Trophoblast cell (in vitro differentiated cells and primary cell): ENCODE data around the gene GOSR2.

ENCODE experiments used
- DNase-seq, 2 donors: peaks; one replicate each; pipeline ENCODE4 v3.0.0-alpha.2; 2016
- H2AFZ ChIP-seq: 2 replicates; pipeline ENCODE4 v1.6.1; 2013; ENCODE audit warnings: low read length, moderate library complexity, mild to moderate bottlenecking; ENCODE audit not compliant: insufficient read depth, poor library complexity
- H2AK5ac ChIP-seq: 2 replicates; pipeline ENCODE4 v1.6.1; 2013; ENCODE audit warnings: mild to moderate bottlenecking, low read length
- H2BK120ac ChIP-seq: 2 replicates; pipeline ENCODE4 v1.6.1; 2013; ENCODE audit warnings: low read length, mild to moderate bottlenecking, moderate library complexity; ENCODE audit not compliant: insufficient read depth, poor library complexity
- H2BK12ac ChIP-seq: 2 replicates; pipeline ENCODE4 v1.6.1; 2013; ENCODE audit warnings: mild to moderate bottlenecking, low read length, moderate library complexity
- H2BK5ac ChIP-seq: 2 replicates; pipeline ENCODE4 v1.6.1; 2013; ENCODE audit warnings: low read length, low read depth, moderate library complexity, mild to moderate bottlenecking; ENCODE audit not compliant: poor library complexity
- H3K14ac ChIP-seq: 2 replicates; pipeline ENCODE4 v1.6.1; 2013; ENCODE audit warnings: mild to moderate bottlenecking, low read length
- H3K18ac ChIP-seq: 2 replicates; pipeline ENCODE4 v1.6.1; 2013; ENCODE audit warnings: mild to moderate bottlenecking, low read length
- H3K23ac ChIP-seq: 2 replicates; pipeline ENCODE4 v1.6.1; 2013; ENCODE audit warnings: low read length
- H3K27ac ChIP-seq: 2 replicates; pipeline ENCODE4 v1.5.1; 2013; ENCODE audit warnings: low read depth, mild to moderate bottlenecking, inconsistent platforms, low read length, moderate library complexity
- H3K27me3 ChIP-seq: 2 replicates; pipeline ENCODE4 v1.6.1; 2013; ENCODE audit warnings: inconsistent platforms, mild to moderate bottlenecking, low read length, moderate library complexity; ENCODE audit not compliant: insufficient read depth
- H3K36me3 ChIP-seq, 2 experiments: 1 replicate in 1 of 2; 2 replicates in 1 of 2; pipeline ENCODE4 v1.6.1; 2013; ENCODE audit warnings: low read length in 2 of 2, mild to moderate bottlenecking in 2 of 2, moderate library complexity in 1 of 2; ENCODE audit not compliant: insufficient read depth in 2 of 2, control insufficient read depth in 1 of 2
- H3K4ac ChIP-seq: 2 replicates; pipeline ENCODE4 v1.6.1; 2013; ENCODE audit warnings: low read depth, mild to moderate bottlenecking, low read length, moderate library complexity
- H3K4me1 ChIP-seq, 2 experiments: 1 replicate in 1 of 2; 2 replicates in 1 of 2; pipeline ENCODE4 v1.6.1; 2013; ENCODE audit warnings: low read length in 2 of 2, mild to moderate bottlenecking in 2 of 2, moderate library complexity in 1 of 2; ENCODE audit not compliant: insufficient read depth in 2 of 2, control insufficient read depth in 1 of 2
- H3K4me2 ChIP-seq: 2 replicates; pipeline ENCODE4 v1.6.1; 2013; ENCODE audit warnings: inconsistent platforms, mild to moderate bottlenecking, low read length, moderate library complexity
- H3K4me3 ChIP-seq: 2 replicates; pipeline ENCODE4 v1.5.1; 2013; ENCODE audit warnings: mild to moderate bottlenecking, low read depth, low read length, inconsistent platforms
- H3K79me1 ChIP-seq: one replicate; pipeline ENCODE4 v1.6.1; 2013; ENCODE audit warnings: low read length
- H3K79me2 ChIP-seq: 2 replicates; pipeline ENCODE4 v1.6.1; 2013; ENCODE audit warnings: low read length, mild to moderate bottlenecking; ENCODE audit not compliant: control insufficient read depth, insufficient read depth, poor library complexity
- H3K9ac ChIP-seq: 2 replicates; pipeline ENCODE4 v1.6.1; 2013; ENCODE audit warnings: mild to moderate bottlenecking, low read length
- H3K9me3 ChIP-seq: 2 replicates; pipeline ENCODE4 v1.6.1; 2013; ENCODE audit warnings: low read depth, mild to moderate bottlenecking, control low read depth, inconsistent platforms, low read length; ENCODE audit not compliant: insufficient read depth
- H4K12ac ChIP-seq: 2 replicates; pipeline ENCODE4 v1.6.1; 2013; ENCODE audit warnings: low read depth, mild to moderate bottlenecking, low read length, moderate library complexity
- H4K8ac ChIP-seq: 2 replicates; pipeline ENCODE4 v1.6.1; 2013; ENCODE audit warnings: low read depth, mild to moderate bottlenecking, low read length, moderate library complexity
- H4K91ac ChIP-seq: one replicate; pipeline ENCODE4 v1.6.1; 2013; ENCODE audit warnings: low read depth, mild to moderate bottlenecking, low read length, moderate library complexity
- WGBS: extraction: QIAGEN DNeasy Blood & Tissue Kit; methylation state at CpG from one replicate; pipeline ENCODE4 v1.1.7; 2013; ENCODE audit warnings: missing lambda C conversion rate; ENCODE audit not compliant: insufficient read length, insufficient coverage; ENCODE audit errors: extremely low coverage; 5-methylcytosine and 5-hydroxymethylcytosine counted together

GOSR2 gene

DNA sequence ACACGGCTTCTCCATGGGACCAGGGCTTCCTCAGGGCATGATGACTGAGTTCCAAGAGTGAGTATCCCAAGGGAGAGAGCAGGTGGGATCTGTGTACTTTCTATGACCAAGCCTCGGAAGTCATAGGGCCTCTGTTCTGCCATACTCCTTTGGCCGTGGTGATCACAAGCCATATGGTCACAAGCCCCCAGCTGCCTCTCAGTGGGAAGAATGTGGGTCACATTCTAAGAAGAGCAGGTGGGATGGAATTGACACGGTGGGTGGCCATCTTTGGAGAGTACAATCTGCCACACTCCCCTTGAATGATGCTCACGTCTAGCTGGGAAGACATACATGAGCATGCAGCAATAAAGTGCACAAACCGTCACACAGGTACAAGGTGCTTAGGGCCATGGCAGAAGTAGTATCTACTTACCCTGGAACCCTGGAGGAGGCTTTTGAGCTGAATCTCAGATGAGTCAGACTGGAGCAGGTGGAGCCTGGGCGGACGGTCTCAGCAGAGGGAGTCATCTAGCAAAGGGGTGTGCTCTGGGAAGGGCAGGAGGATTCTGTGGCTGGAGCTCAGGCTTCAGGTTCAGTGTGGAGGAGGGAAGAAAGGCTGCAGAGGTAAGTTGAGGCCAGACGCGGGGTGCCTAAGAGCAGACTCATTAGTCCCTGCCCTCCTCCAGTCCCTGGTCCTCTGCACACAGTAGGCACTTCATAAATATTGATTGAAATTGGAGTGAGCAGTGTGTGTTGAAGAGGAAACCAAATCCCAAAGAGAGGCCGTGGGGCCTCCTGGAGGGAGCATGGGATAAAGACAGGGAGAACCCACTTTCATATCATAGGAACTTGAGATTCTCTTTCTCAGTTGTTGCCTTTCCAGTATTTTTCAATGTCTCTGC, 26.6 kb downstream of the GOSR2 start:
- H3K36me3 ChIP-seq, result peaks cover 2 to 7% of the 10 kb centered on the region in 2 experiments
- H3K14ac ChIP-seq, result no peak overlapping the region
- peak in 1 of 2 donors; percentile 31 for DNase-seq
- H3K79me1 ChIP-seq, result peaks cover 9% of the 10 kb centered on the region
- no CpG with 5 or more reads among the region's 11 CpGs for WGBS
- no peaks in the 10 kb centered on the region for H3K27me3 ChIP-seq
- H2BK120ac ChIP-seq, result no peak overlapping the region
- H3K4me2 ChIP-seq, result no peak overlapping the region
- H2BK12ac ChIP-seq, result no peak overlapping the region
- H2AFZ ChIP-seq, result no peak overlapping the region
- no peak overlapping the region for H3K9ac ChIP-seq
- H3K18ac ChIP-seq, result no peak overlapping the region
- no peak overlapping the region for H2AK5ac ChIP-seq
- peaks cover 14% of the 10 kb centered on the region in 2 experiments for H3K4me1 ChIP-seq
- H3K4me3 ChIP-seq, result no peak overlapping the region
- H3K27ac ChIP-seq, result no peak overlapping the region
- no peak overlapping the region for H3K23ac ChIP-seq
- H3K4ac ChIP-seq, result no peak overlapping the region
- H4K12ac ChIP-seq, result no peak overlapping the region
- H4K8ac ChIP-seq, result no peak overlapping the region
- H2BK5ac ChIP-seq, result no peak overlapping the region
- no peaks in the 10 kb centered on the region for H3K9me3 ChIP-seq
- peaks cover 2% of the 10 kb centered on the region for H3K79me2 ChIP-seq
- no peak overlapping the region for H4K91ac ChIP-seq

DNA sequence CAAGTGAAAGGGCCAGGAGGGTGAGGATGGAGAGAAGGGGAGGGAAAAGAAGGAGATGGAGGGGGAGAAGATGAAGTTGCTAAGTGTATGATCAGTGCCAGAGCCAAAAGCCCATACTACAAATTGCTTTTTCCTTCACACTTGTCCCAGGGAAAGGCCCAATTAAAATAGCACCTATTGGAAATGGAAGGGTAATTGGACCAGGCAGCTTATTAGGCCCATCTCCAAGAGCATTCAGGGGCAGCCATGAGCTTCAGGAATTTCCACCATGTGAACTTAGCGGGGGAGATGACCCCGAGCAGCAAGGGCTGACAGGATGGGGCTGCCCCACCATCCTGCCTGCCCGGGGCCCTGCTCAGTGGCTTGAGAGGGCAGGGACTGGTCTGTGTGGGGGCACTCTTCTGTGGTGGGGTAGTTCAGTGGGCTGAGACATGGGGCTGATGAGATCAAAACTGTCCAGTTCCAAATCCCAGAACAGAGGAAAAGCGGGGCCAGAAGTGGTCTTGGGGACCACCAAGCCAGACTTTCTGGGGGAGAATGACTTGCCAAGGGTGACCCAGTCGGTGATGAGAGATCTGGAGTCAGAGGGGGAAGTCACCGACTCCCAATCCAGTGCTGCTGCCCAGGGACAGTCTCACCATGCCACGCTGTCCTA, 27.5 kb downstream of the GOSR2 start:
- Histone ChIP-seq H3K14ac (no peak overlapping the region), H2AK5ac (no peak overlapping the region), H3K79me2 (no peaks in the 10 kb centered on the region), H3K9ac (no peak overlapping the region), H3K4ac (no peak overlapping the region), H3K9me3 (no peaks in the 10 kb centered on the region), H3K36me3 (peaks cover 2 to 7% of the 10 kb centered on the region in 2 experiments), H3K18ac (no peak overlapping the region), H2BK5ac (no peak overlapping the region), H2AFZ (no peak overlapping the region), H4K8ac (no peak overlapping the region), H3K79me1 (peaks cover 3% of the 10 kb centered on the region), H3K4me3 (no peak overlapping the region), H3K27ac (no peak overlapping the region), H4K12ac (no peak overlapping the region), H3K4me2 (no peak overlapping the region), H3K27me3 (no peaks in the 10 kb centered on the region), H3K4me1 (peaks cover 5 to 6% of the 10 kb centered on the region in 2 experiments), H2BK12ac (no peak overlapping the region), H2BK120ac (no peak overlapping the region), H3K23ac (no peak overlapping the region), H4K91ac (peak overlapping the region; percentile 16)
- DNase-seq, result no peak
- WGBS, result no CpG with 5 or more reads among the region's 7 CpGs

DNA sequence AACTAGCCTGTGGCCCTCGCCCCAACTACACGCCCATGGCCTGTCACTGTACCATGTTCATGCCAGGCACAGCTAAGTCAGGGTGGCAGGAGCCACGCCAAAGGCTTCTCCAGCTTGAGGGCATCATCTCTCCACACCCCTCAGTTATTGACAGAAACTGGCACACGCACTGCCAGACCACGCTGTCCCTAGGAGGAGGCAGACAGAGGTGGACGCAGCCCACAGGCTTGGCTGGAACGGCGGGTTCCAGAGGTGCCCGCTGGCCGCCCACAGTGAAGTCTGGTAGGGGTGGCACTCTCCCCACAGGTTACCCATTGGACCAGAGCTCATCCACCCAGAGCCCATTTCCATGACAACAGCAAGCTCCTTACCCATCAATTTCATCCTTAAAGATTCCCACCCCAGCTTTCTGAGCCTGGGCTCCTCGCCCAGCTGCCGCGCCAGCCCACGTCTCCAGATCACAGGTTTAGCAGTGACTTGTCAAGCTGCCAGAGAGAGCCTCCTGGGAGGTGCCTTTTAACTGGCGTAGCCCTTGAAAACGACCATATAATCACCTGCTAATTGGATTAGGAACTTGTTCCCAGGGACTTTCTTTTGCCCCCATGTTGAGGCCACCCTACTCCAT, 28.1 kb downstream of the GOSR2 start:
- H4K8ac ChIP-seq, result no peak overlapping the region
- H3K36me3 ChIP-seq, result peaks cover 2 to 7% of the 10 kb centered on the region in 2 experiments
- H3K4me3 ChIP-seq, result no peak overlapping the region
- no peak overlapping the region for H2AFZ ChIP-seq
- no peak for DNase-seq
- H3K23ac ChIP-seq, result no peak overlapping the region
- H2BK12ac ChIP-seq, result no peak overlapping the region
- peak overlapping the region; percentile 22 for H3K27ac ChIP-seq
- H4K91ac ChIP-seq, result peak overlapping the region; percentile 16
- H3K9ac ChIP-seq, result no peak overlapping the region
- WGBS, result no CpG with 5 or more reads among the region's 16 CpGs
- no peak overlapping the region for H3K14ac ChIP-seq
- no peak overlapping the region for H2AK5ac ChIP-seq
- no peaks in the 10 kb centered on the region for H3K9me3 ChIP-seq
- H3K79me2 ChIP-seq, result no peaks in the 10 kb centered on the region
- no peak overlapping the region for H3K4me2 ChIP-seq
- peaks cover 2% of the 10 kb centered on the region for H3K79me1 ChIP-seq
- no peaks in the 10 kb centered on the region for H3K27me3 ChIP-seq
- peaks cover 2% of the 10 kb centered on the region in 2 experiments for H3K4me1 ChIP-seq
- H2BK5ac ChIP-seq, result no peak overlapping the region
- H3K18ac ChIP-seq, result no peak overlapping the region
- H4K12ac ChIP-seq, result no peak overlapping the region
- H3K4ac ChIP-seq, result no peak overlapping the region
- no peak overlapping the region for H2BK120ac ChIP-seq

DNA sequence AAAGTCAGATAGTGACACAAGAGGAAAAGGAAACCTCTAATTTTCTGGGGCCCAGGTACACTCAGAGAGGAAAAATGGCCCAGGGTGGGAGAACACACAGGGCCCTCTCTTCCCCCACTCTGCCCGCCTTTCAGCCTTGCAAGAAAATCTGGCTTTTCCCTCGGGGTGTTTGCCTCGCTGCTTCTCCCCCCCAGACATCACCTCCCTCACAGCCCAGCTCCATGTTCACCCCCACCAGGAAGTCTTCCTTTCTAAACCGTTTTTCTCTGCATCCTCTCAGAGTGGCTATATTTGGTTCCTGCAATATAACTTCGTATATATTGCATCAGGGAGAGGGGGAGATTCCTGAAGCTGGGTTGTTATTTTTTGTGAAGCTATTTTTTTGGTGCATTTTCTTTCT, 28.7 kb downstream of the GOSR2 start:
- Histone ChIP-seq H2BK120ac (no peak overlapping the region), H3K4ac (no peak overlapping the region), H3K4me1 (peaks cover 2% of the 10 kb centered on the region in 2 experiments), H2BK5ac (no peak overlapping the region), H3K36me3 (peaks cover 2 to 7% of the 10 kb centered on the region in 2 experiments), H3K18ac (no peak overlapping the region), H3K79me1 (peaks cover 2% of the 10 kb centered on the region), H2AFZ (no peak overlapping the region), H3K4me3 (no peak overlapping the region), H4K91ac (peak overlapping the region; percentile 16), H3K9me3 (no peaks in the 10 kb centered on the region), H3K79me2 (no peaks in the 10 kb centered on the region), H2BK12ac (no peak overlapping the region), H3K14ac (no peak overlapping the region), H3K27ac (peak overlapping the region; percentile 22), H3K9ac (no peak overlapping the region), H3K4me2 (no peak overlapping the region), H3K23ac (no peak overlapping the region), H4K8ac (no peak overlapping the region), H4K12ac (no peak overlapping the region), H3K27me3 (no peaks in the 10 kb centered on the region), H2AK5ac (no peak overlapping the region)
- WGBS, result no CpG with 5 or more reads among the region's 5 CpGs
- DNase-seq, result no peak
